Measurements from ENCODE around the gene KCNA4.

DNA sequence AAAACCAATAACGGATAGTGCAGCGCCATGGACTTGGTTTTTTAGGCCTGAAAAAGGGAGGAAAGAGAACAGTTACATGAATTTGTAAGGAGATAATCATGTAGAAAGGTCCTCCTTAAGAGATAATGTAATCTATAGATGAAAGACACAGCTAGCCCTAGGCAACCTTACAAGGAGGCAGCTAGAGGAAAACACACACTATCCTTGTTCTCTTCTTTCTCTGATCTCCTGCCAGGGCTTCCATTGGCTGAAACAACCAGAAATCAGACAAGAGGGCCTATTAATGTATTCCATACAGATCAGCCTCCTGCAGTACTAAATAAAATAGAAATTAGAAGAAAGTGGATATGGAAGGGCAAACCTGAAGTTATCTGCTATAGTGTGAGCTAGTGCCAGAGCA lies 53.0 kb downstream of the KCNA4 start:
- TF ChIP-seq, protein P1, sequence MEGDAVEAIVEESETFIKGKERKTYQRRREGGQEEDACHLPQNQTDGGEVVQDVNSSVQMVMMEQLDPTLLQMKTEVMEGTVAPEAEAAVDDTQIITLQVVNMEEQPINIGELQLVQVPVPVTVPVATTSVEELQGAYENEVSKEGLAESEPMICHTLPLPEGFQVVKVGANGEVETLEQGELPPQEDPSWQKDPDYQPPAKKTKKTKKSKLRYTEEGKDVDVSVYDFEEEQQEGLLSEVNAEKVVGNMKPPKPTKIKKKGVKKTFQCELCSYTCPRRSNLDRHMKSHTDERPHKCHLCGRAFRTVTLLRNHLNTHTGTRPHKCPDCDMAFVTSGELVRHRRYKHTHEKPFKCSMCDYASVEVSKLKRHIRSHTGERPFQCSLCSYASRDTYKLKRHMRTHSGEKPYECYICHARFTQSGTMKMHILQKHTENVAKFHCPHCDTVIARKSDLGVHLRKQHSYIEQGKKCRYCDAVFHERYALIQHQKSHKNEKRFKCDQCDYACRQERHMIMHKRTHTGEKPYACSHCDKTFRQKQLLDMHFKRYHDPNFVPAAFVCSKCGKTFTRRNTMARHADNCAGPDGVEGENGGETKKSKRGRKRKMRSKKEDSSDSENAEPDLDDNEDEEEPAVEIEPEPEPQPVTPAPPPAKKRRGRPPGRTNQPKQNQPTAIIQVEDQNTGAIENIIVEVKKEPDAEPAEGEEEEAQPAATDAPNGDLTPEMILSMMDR (IDR thresholded peaks at IDR 0.05): no peak
- TF ChIP-seq POLR2A (IDR thresholded peaks at IDR 0.05): no peak
